Measurements from ENCODE around the gene ACSL6.

- TF ChIP-seq CTCF (IDR thresholded peaks at IDR 0.05): no peak
- TF ChIP-seq ZFX (IDR thresholded peaks at IDR 0.05; ENCODE audit: borderline replicate concordance): no peak
Observed at GRCh38 chr5:131966551-131966950, 44.9 kb downstream of the ACSL6 start.
